Kidney (tissue), 14 donors: ENCODE results near the gene XRCC3. TPM values are rescaled to one million over a fixed set of nuclear protein-coding genes. Genes with fewer than 3 reads are reported as not detected.

Experiments used
- DNase-seq, 5 donors: peaks; one replicate each; pipeline ENCODE4 v3.0.0-alpha.2; 2013 to 2020
- FAIRE-seq: peaks from 2 replicates; lab custom pipeline; 2012; peaks lifted over from hg19 to GRCh38; lab: Jason Lieb, UNC
- H3K27ac ChIP-seq, 2 donors: one replicate each; pipeline ENCODE4 v1.7.0; 2013; ENCODE audit warnings: low read depth in 2 of 2, low read length in 2 of 2, inconsistent platforms in 1 of 2
- H3K27me3 ChIP-seq: one replicate; pipeline ENCODE4 v1.7.1; 2013; ENCODE audit warnings: low read length, inconsistent platforms; ENCODE audit not compliant: control insufficient read depth, insufficient read depth
- H3K36me3 ChIP-seq, 3 donors: one replicate each; pipeline versions ENCODE4 v1.7.0 to v1.7.1; 2013; ENCODE audit warnings: low read length in 3 of 3, control low read depth in 1 of 3, inconsistent platforms in 1 of 3; ENCODE audit not compliant: insufficient read depth in 3 of 3, control insufficient read depth in 2 of 3
- H3K4me1 ChIP-seq, 3 donors: one replicate each; pipeline versions ENCODE4 v1.7.0 to v1.7.1; 2013; ENCODE audit warnings: low read length in 3 of 3, inconsistent platforms in 1 of 3, low read depth in 1 of 3; ENCODE audit not compliant: control insufficient read depth in 2 of 3, insufficient read depth in 2 of 3
- H3K4me3 ChIP-seq, 3 donors: one replicate each; pipeline versions ENCODE4 v1.7.0 to v1.8.1; 2013; ENCODE audit warnings: low read length in 3 of 3, control low read depth in 1 of 3, inconsistent platforms in 1 of 3
- H3K9ac ChIP-seq, 3 donors: one replicate each; pipeline versions ENCODE4 v1.7.0 to v1.7.1; 2013; ENCODE audit warnings: low read length in 3 of 3, control low read depth in 1 of 3, inconsistent platforms in 1 of 3
- H3K9me3 ChIP-seq, 3 donors: one replicate each; pipeline versions ENCODE4 v1.7.0 to v1.7.1; 2013; ENCODE audit warnings: low read length in 3 of 3, control low read depth in 1 of 3, inconsistent platforms in 1 of 3; ENCODE audit not compliant: control insufficient read depth in 2 of 3, insufficient read depth in 1 of 3
- intact Hi-C: fragments of 100-400 bp; cut with DNase I; formaldehyde crosslinking; loops from one replicate; pipeline ENCODE4 v1.11.1; 2022
- polyA plus RNA-seq: library from polyadenylated mRNA; stranded (reverse); fragments of 350-450 nt; fragmentation: Illumina TruSeq; extraction: RNeasy Lipid Tissue Mini Kit (QIAGEN cat#74804); gene quantifications from one replicate; pipeline ENCODE4 v1.2.3, GENCODE V29; 2014; ENCODE audit warnings: low read depth, low replicate concordance; ENCODE audit not compliant: insufficient read depth
- total RNA-seq: library from RNA; stranded (reverse); fragmentation: NEBNext Ultra II Directional; extraction: Animal tissue kit (Norgen Biotek cat#: 25700); gene quantifications from one replicate; pipeline ENCODE4 v1.2.1, GENCODE V29; 2021
- TF ChIP-seq, protein P1 (sequence below): IDR thresholded peaks from 3 replicates; pipeline ENCODE4 v1.5.1; 2012; ENCODE audit warnings: mild to moderate bottlenecking, moderate library complexity, borderline replicate concordance; ENCODE audit not compliant: insufficient read depth; ENCODE audit errors: extremely low read depth
- donor health status: control.
- donor health status: control.
- donor health status: control.
- donor health status: control.
- donor health status: control.
- donor health status: DM: yes; HTN: yes; CAD: no.
- donor health status: Normal renal cell carcinoma (clear cell type).

The XRCC3 gene
- total and polyA plus RNA-seq, 2 donors from 2014 or later, result 2.8 to 6.3 TPM

DNA sequence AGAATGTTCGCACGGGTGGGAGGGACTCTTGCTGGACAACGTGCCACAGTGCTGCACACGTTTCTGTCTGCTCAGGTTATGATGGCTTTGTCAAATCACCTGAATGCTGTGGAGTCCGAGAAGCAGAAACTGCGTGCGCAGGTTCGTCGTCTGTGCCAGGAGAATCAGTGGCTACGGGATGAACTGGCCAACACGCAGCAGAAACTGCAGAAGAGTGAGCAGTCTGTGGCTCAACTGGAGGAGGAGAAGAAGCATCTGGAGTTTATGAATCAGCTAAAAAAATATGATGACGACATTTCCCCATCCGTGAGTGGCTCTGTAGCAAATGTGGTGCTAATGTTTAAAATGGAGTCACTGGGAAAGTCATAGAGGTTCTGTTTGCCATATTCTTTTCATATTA, 57.8 kb downstream of the XRCC3 start:
- intact Hi-C loops, result no loop called here
- Histone ChIP-seq H3K27ac (no peak overlapping the region), H3K4me3 (no peak overlapping the region), H3K4me1 (peaks cover 0 to 7% (median 0%) of the 10 kb centered on the region in 3 donors), H3K27me3 (no peaks in the 10 kb centered on the region), H3K36me3 (peaks cover 15 to 56% (median 41%) of the 10 kb centered on the region in 3 donors), H3K9me3 (no peaks in the 10 kb centered on the region), H3K9ac (no peak overlapping the region)
- DNase-seq (no peak), FAIRE-seq (no peak)
- TF ChIP-seq, protein P1, sequence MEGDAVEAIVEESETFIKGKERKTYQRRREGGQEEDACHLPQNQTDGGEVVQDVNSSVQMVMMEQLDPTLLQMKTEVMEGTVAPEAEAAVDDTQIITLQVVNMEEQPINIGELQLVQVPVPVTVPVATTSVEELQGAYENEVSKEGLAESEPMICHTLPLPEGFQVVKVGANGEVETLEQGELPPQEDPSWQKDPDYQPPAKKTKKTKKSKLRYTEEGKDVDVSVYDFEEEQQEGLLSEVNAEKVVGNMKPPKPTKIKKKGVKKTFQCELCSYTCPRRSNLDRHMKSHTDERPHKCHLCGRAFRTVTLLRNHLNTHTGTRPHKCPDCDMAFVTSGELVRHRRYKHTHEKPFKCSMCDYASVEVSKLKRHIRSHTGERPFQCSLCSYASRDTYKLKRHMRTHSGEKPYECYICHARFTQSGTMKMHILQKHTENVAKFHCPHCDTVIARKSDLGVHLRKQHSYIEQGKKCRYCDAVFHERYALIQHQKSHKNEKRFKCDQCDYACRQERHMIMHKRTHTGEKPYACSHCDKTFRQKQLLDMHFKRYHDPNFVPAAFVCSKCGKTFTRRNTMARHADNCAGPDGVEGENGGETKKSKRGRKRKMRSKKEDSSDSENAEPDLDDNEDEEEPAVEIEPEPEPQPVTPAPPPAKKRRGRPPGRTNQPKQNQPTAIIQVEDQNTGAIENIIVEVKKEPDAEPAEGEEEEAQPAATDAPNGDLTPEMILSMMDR, result no peak

DNA sequence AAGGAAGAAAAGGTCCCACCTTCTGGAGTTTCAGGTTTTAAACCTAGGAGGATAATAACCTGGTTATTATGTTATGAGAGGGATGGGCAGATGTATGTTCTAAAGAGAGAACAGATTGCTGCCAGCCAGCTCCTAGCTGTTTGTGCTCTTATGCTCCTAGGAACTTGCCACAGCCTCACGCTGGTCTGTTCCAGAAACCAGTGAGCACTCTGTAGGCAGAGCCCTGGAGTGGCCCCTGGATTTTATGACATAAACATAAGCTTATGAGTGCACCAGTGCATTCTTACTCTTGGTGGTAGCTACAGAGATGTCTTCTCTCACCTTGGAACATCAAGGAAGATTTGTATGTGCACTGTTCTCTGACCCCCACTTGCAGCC, 58.5 kb downstream of the XRCC3 start:
- Histone ChIP-seq H3K27ac (no peak overlapping the region), H3K9me3 (no peaks in the 10 kb centered on the region), H3K27me3 (no peaks in the 10 kb centered on the region), H3K4me3 (no peak overlapping the region), H3K4me1 (peaks cover 0 to 8% (median 0%) of the 10 kb centered on the region in 3 donors), H3K9ac (no peak overlapping the region), H3K36me3 (peaks cover 15 to 49% (median 35%) of the 10 kb centered on the region in 3 donors)
- intact Hi-C loops, result no loop called here
- no peak for FAIRE-seq
- TF ChIP-seq, protein P1, result no peak
- no peak for DNase-seq

DNA sequence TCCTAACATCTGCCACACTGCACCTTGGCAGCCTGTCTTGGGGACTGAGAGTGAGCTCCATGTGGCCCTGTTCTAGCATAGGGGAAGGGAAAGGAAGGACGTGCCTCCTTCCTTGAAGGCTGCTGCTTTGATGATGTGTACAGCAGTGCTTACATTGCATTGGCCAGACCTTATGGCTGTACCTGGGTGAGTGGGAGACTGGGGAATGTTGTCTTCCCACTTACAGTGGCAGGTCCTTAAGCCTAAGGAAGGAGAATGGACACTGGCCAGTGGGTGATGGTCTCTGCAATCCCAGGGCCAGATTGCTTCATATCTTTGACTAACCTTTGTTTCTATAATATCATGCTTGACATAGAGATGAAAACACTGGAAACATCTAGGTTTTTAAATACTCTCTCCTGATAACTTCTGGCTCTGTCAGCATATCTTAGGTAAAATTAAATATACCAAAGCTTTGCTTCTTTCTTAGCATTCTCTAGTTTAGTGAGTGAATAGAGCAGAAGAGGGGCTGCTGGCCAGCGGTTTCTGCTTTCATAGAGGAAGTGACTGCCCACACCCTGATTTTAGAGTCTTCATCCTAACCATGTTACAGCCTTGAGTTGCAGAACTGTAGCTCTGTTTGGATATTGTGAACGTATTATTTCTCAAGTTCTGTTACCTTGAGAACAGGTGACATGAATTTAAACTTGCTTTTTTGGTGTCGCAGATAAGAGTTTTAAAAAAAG, 59.1 kb downstream of the XRCC3 start:
- Histone ChIP-seq H3K27ac (no peak overlapping the region), H3K9me3 (no peaks in the 10 kb centered on the region), H3K9ac (no peak overlapping the region), H3K36me3 (peaks cover 15 to 43% (median 30%) of the 10 kb centered on the region in 3 donors), H3K4me3 (no peak overlapping the region), H3K27me3 (no peaks in the 10 kb centered on the region), H3K4me1 (peaks cover 0 to 10% (median 0%) of the 10 kb centered on the region in 3 donors)
- intact Hi-C loops, result no loop called here
- TF ChIP-seq, protein P1, result no peak
- no peak for FAIRE-seq
- no peak for DNase-seq
